PC-9 (cell line): ENCODE results near the gene AP1G1. TPM values are rescaled to one million over a fixed set of nuclear protein-coding genes. Genes with fewer than 3 reads are reported as not detected.
A peak's percentile ranks its signal among the peaks of the same experiment; 100 is the strongest.

Source experiments
- BruUV-seq: library from RNA; stranded (reverse); fragments of 400-500 nt; replicated peaks from 2 replicates; lab custom pipeline; 2021; lab: Mats Ljungman, UMichigan
- CTCF ChIA-PET: fragments of 300-600 bp; sonication (Branson Sonifier 250); formaldehyde crosslinking; loops from one replicate; lab custom pipeline; 2022; ENCODE audit warnings: antibody characterized with exemption; lab: Charles Lee
- POLR2A ChIA-PET: fragments of 300-600 bp; sonication (Branson Sonifier 250); formaldehyde crosslinking; loops from one replicate; lab custom pipeline; 2022; ENCODE audit warnings: antibody characterized with exemption; ENCODE audit not compliant: unreplicated experiment; lab: Charles Lee
- DNase-seq, 2 experiments: peaks; one replicate each; pipeline versions ENCODE4 v3.0.0 to v3.0.0-alpha.2; 2015 to 2022; ENCODE audit warnings: mixed read lengths in 1 of 2
- H2AFZ ChIP-seq: fragments of 200-600 bp; sonication (generic); 2 replicates; pipeline ENCODE4 v1.8.1; 2017; ENCODE audit warnings: antibody characterized with exemption
- H3F3A ChIP-seq: fragments of 200-600 bp; sonication (generic); 2 replicates; pipeline ENCODE4 v1.8.1; 2017; ENCODE audit warnings: antibody characterized with exemption, mild to moderate bottlenecking, low read depth; ENCODE audit not compliant: insufficient read depth
- H3K27ac ChIP-seq: fragments of 200-600 bp; sonication (generic); 2 replicates; pipeline ENCODE4 v1.6.1; 2016; ENCODE audit warnings: mixed run types
- H3K27me3 ChIP-seq: fragments of 200-600 bp; sonication (generic); 2 replicates; pipeline ENCODE4 v1.6.1; 2016; ENCODE audit warnings: low read depth, mixed run types; ENCODE audit not compliant: insufficient read depth
- H3K36me3 ChIP-seq: fragments of 200-600 bp; sonication (generic); 2 replicates; pipeline ENCODE4 v1.6.1; 2016; ENCODE audit warnings: low read depth, mixed run types
- H3K4me1 ChIP-seq: fragments of 200-600 bp; sonication (generic); replicated peaks from 2 replicates; pipeline ENCODE4 v1.6.1; 2016; ENCODE audit warnings: mixed run types; ENCODE audit not compliant: insufficient read depth
- H3K4me2 ChIP-seq: fragments of 200-600 bp; sonication (generic); 2 replicates; pipeline ENCODE4 v1.6.1; 2017; ENCODE audit warnings: mixed run types
- H3K4me3 ChIP-seq: fragments of 200-600 bp; sonication (generic); 2 replicates; pipeline ENCODE4 v1.6.1; 2016; ENCODE audit warnings: mixed run types
- H3K79me2 ChIP-seq: fragments of 200-600 bp; sonication (generic); 2 replicates; pipeline ENCODE4 v1.6.1; 2017; ENCODE audit warnings: low read depth, mixed run types
- H3K9me2 ChIP-seq: fragments of 200-600 bp; sonication (generic); 2 replicates; pipeline ENCODE4 v1.8.1; 2017; ENCODE audit warnings: mild to moderate bottlenecking; ENCODE audit not compliant: insufficient read depth
- H3K9me3 ChIP-seq: fragments of 200-600 bp; sonication (generic); 2 replicates; pipeline ENCODE4 v1.8.1; 2016; ENCODE audit warnings: low read depth; ENCODE audit not compliant: insufficient read depth
- H4K20me1 ChIP-seq: fragments of 200-600 bp; sonication (generic); 2 replicates; pipeline ENCODE4 v1.8.1; 2017; ENCODE audit not compliant: insufficient read depth
- EZH2 ChIP-seq: fragments of 200-600 bp; sonication (generic); IDR thresholded peaks from 2 replicates; pipeline ENCODE4 v1.8.0; 2017; ENCODE audit warnings: antibody characterized with exemption, low read depth
- intact Hi-C: fragments of 100-400 bp; cut with micrococcal nuclease; formaldehyde crosslinking; loops from one replicate; pipeline ENCODE4 v1.10.0; 2022; ENCODE audit not compliant: unreplicated experiment
- total RNA-seq: library from RNA; stranded (reverse); gene quantifications from 2 replicates; pipeline ENCODE4 v1.2.3, GENCODE V29; 2021
- TF ChIP-seq, protein P1 (sequence below): fragments of 200-600 bp; sonication (generic); conservative IDR thresholded peaks from 2 replicates; pipeline ENCODE4 v1.6.1; 2017; ENCODE audit warnings: mixed run types, antibody characterized with exemption, mild to moderate bottlenecking, moderate library complexity

The AP1G1 gene
- total RNA-seq, 1 experiment from 2014 or later: 72.5 TPM

DNA sequence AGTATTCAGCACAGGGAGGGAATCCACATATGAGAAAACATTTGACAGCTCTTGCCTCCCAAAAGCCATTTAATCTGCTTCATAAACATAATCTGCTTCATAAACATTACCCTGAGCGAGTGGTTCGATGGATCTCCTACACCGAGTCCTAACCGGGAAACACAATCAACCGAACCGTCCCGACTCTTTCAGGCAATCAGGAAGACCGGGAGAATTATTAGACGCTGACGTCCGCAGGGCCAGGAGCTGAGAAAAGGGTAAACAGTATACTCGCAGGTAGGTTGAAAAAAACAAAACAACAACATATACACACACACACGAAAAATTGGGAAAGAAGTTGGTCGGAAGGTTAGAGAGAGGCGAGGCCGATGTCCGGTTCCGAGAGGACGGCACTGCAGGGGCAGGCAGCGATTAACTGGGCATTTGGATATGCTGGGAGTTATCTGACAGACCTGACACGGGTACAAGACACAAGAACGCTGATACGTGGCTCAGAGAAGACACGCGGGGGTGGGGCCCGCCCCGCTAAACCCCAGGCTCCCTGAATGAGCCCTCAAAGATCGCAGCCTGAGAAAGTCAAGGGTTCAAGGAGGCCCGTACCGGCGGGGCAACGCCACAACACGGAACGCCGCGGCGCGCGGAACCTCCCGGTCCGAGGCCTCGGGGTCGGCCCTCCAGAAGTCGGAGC, 585 bp downstream of the AP1G1 start:
- Histone ChIP-seq H3K79me2 (peaks cover 56% of the 10 kb centered on the region), H3K9me2 (no peaks in the 10 kb centered on the region)

DNA sequence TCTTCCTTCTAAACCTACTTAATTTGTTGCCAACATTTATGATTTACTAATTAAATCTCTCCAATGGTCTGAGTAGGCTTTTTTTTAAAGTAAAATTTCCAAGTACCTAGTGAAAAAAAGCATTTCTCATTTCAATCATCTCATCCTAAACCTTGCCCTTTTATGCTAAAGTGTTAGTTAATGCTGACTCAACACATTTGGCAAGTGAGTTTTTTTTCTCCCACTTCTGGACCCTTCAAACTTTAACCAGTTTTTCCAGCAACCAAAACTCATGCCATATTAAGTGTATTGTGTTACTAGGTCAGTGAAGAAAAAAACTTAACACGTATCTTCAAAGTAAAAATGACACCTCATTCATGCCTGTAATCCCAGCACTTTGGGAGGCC, 5.3 kb downstream of the AP1G1 start:
- Histone ChIP-seq H3K36me3 (0 out of 2 replicates have a peak, but pooled peaks cover 5% of the 10 kb centered on the region), H2AFZ (no peak overlapping the region), H3K9me2 (no peaks in the 10 kb centered on the region), H3K4me2 (no peak overlapping the region), H3K27me3 (no peaks in the 10 kb centered on the region), H3K79me2 (peaks cover 94% of the 10 kb centered on the region), H3K9me3 (no peaks in the 10 kb centered on the region), H3K4me3 (no peak overlapping the region), H3K4me1 (peaks cover 18% of the 10 kb centered on the region), H4K20me1 (peaks cover 35% of the 10 kb centered on the region), H3K27ac (no peak overlapping the region), H3F3A (no peaks in the 10 kb centered on the region)
- CTCF ChIA-PET: no interaction called here
- intact Hi-C loops: no loop called here
- no peak for TF ChIP-seq EZH2
- TF ChIP-seq, protein P1, sequence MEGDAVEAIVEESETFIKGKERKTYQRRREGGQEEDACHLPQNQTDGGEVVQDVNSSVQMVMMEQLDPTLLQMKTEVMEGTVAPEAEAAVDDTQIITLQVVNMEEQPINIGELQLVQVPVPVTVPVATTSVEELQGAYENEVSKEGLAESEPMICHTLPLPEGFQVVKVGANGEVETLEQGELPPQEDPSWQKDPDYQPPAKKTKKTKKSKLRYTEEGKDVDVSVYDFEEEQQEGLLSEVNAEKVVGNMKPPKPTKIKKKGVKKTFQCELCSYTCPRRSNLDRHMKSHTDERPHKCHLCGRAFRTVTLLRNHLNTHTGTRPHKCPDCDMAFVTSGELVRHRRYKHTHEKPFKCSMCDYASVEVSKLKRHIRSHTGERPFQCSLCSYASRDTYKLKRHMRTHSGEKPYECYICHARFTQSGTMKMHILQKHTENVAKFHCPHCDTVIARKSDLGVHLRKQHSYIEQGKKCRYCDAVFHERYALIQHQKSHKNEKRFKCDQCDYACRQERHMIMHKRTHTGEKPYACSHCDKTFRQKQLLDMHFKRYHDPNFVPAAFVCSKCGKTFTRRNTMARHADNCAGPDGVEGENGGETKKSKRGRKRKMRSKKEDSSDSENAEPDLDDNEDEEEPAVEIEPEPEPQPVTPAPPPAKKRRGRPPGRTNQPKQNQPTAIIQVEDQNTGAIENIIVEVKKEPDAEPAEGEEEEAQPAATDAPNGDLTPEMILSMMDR: no peak
- POLR2A ChIA-PET: no interaction called here
- DNase-seq: no peak
- no TSS peak for BruUV-seq

More for the DNA sequence above, 585 bp downstream of the AP1G1 start:
- H3K4me1 ChIP-seq: peaks cover 18% of the 10 kb centered on the region
- BruUV-seq: no TSS peak
- intact Hi-C loops: loop anchor here (1.0 to 2.0 kb wide), 3 partner anchors 37 to 87 kb away; partner anchors contain the start of genes ATXN1L and IST1
- peak overlapping the region; percentile 95 for H3K27ac ChIP-seq
- H2AFZ ChIP-seq: peak overlapping the region; percentile 85
- H3F3A ChIP-seq: no peaks in the 10 kb centered on the region
- DNase-seq: no peak
- peak overlapping the region; percentile 96 for H3K4me2 ChIP-seq
- no peaks in the 10 kb centered on the region for H3K36me3 ChIP-seq
- no peaks in the 10 kb centered on the region for H3K27me3 ChIP-seq
- H3K9me3 ChIP-seq: no peaks in the 10 kb centered on the region
- peaks cover 21% of the 10 kb centered on the region for H4K20me1 ChIP-seq
- TF ChIP-seq, protein P1: no peak
- TF ChIP-seq EZH2: no peak
- CTCF ChIA-PET: no interaction called here
- peak overlapping the region; percentile 84 for H3K4me3 ChIP-seq
- POLR2A ChIA-PET: interaction anchor here (0.7 kb wide), 1 partner anchor 88 kb away, joined by 4 read pairs; no protein-coding TSS in a partner anchor

DNA sequence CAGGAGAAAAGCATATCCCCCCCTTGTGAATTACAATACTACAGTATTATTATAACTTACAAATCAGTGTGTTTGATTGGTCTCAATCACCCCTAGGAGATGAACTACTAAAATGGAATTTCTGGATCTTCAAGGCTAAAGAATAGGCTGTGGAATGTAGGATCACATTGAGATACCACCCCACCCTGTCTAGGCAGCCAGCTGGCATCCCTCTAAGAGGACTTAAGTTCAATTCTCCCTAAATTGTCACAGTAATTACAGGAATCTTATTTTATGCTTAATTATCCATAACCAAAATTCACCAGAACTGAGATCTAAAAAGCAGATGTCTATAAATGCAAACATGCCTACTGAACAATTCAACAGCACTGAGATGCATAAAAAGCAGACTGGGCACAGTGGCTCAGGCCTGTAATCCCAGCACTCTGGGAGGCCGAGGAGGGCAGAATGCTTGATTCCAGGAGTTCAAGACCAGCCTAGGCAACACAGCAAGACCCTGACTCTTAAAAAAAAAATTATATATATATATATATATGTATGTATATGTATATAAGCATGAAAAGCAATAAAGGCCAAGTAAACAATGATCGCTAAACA, 12.0 kb downstream of the AP1G1 start:
- intact Hi-C loops: no loop called here
- Histone ChIP-seq H3K4me1 (no peaks in the 10 kb centered on the region), H3F3A (peaks cover 8% of the 10 kb centered on the region; the same call in 1 of the 2 replicates), H3K9me3 (no peaks in the 10 kb centered on the region), H2AFZ (no peak overlapping the region), H3K27me3 (no peaks in the 10 kb centered on the region), H3K27ac (no peak overlapping the region), H3K4me3 (no peak overlapping the region), H3K36me3 (0 out of 2 replicates have a peak, but pooled peaks cover 5% of the 10 kb centered on the region), H4K20me1 (peaks cover 72% of the 10 kb centered on the region), H3K79me2 (peaks cover 93% of the 10 kb centered on the region), H3K4me2 (no peak overlapping the region), H3K9me2 (no peaks in the 10 kb centered on the region)
- TF ChIP-seq EZH2: no peak
- TF ChIP-seq, protein P1: no peak
- DNase-seq: no peak
- ChIA-PET CTCF (no interaction called here), POLR2A (no interaction called here)
- no TSS peak for BruUV-seq
